Heart left ventricle (tissue), 13 donors: Measurements from ENCODE around the gene WWOX.

Experiments used
- CTCF ChIP-seq, 12 donors: fragments of 200-600 bp; sonication (generic) in 4 of 12; IDR thresholded peaks; one replicate each; pipeline versions ENCODE4 v1.5.0 to v1.8.0; 2018 to 2022; ENCODE audit warnings: antibody characterized with exemption in 12 of 12, mild to moderate bottlenecking in 5 of 12
- POLR2A ChIP-seq, 2 donors: fragments of 450-650 bp; IDR thresholded peaks; one replicate each; pipeline ENCODE4 v1.6.1; 2017; ENCODE audit warnings: antibody characterized with exemption in 2 of 2, mild to moderate bottlenecking in 2 of 2, moderate library complexity in 2 of 2
- donor health status: ischemic (EF 13 %, LVEDD 7.1; RV severe dilation, severe dysfunction).
- donor health status: DM: no; HTN: yes; CAD: no.
- donor health status: DM: no; HTN: no; CAD: no.
- donor health status: ischemic (EF 25% LVEDD 6.9; RV normal size, moderate dysfunction).
- donor health status: ischemic (EF 25% LVEDD 5.7; RV mildly dilated, moderate dysfunction).
- donor health status: ischemic (EF 35%, LVEDD 5.7; RV mildly dilated, moderate dysfunction).
- donor health status: nonischemic (EF 11% LVEDD 7.7; RV severe dilation, severe dysfunction).
- donor health status: DM: yes; HTN: yes; CAD: no.
- donor health status: PGD.
- donor health status: ischemic (EF 29% LVEDD 5.4; RV normal size, mild dysfunction).
- donor health status: nonischemic (EF 23%, LVEDD 6.1; RV moderate dilation, normal function).

GRCh38 chr16:79248351-79248750 is 1148.9 kb downstream of the WWOX start:
- no peak for TF ChIP-seq CTCF (IDR thresholded peaks at IDR 0.05)
- no peak for TF ChIP-seq POLR2A (IDR thresholded peaks at IDR 0.05)
